HepG2 (cell line): Measurements from ENCODE around the gene TOM1L2. TPM values are rescaled to one million over a fixed set of nuclear protein-coding genes. Genes with fewer than 3 reads are reported as not detected.

Experiments
- AGO2 ChIP-seq: fragments of 200-400 bp; formaldehyde crosslinking; optimal IDR thresholded peaks from 2 replicates; pipeline ENCODE3; 2017; ENCODE audit warnings: mild to moderate bottlenecking, low read depth, low read length, moderate library complexity
- GATA4 ChIP-seq: sonication (generic); IDR thresholded peaks from 2 replicates; pipeline ENCODE4 v1.6.1; 2016; ENCODE audit warnings: antibody characterized with exemption, low read depth, borderline replicate concordance
- HCFC1 ChIP-seq: fragments of 150-350 bp; IDR thresholded peaks from 2 replicates; pipeline ENCODE4 v1.6.1; 2014; ENCODE audit warnings: low read depth, low read length
- KLF11 ChIP-seq: IDR thresholded peaks from 2 replicates; pipeline ENCODE4 v1.6.1; 2016; ENCODE audit warnings: missing compliant biosample characterization
- KLF9 ChIP-seq: IDR thresholded peaks from 2 replicates; pipeline ENCODE4 v1.6.1; 2016; ENCODE audit warnings: low read depth
- PAX8 ChIP-seq: sonication (generic); formaldehyde crosslinking; IDR thresholded peaks from 2 replicates; pipeline ENCODE4 v1.8.0; 2022; ENCODE audit warnings: mild to moderate bottlenecking, missing genetic modification reagents, borderline replicate concordance
- SMARCC2 ChIP-seq: fragments of 450-650 bp; IDR thresholded peaks from 2 replicates; pipeline ENCODE4 v1.6.1; 2017; ENCODE audit warnings: antibody characterized with exemption, mild to moderate bottlenecking
- SNAI1 ChIP-seq: sonication (generic); formaldehyde crosslinking; IDR thresholded peaks from 2 replicates; pipeline ENCODE4 v1.5.0; 2020; ENCODE audit warnings: mild to moderate bottlenecking, missing genetic modification reagents, borderline replicate concordance
- ZNF383 ChIP-seq: sonication (generic); formaldehyde crosslinking; IDR thresholded peaks from 2 replicates; pipeline ENCODE4 v1.4.0; 2020; ENCODE audit warnings: missing genetic modification reagents, mild to moderate bottlenecking, borderline replicate concordance
- polyA plus RNA-seq, 8 experiments: library from polyadenylated mRNA; depleted of rRNA in 3 of 8; stranded (reverse) in 7 of 8; unstranded in 1 of 8; fragments of >200 nt; fragmentation: Illumina TruSeq in 4 of 8; extraction: Trizol in 4 of 8; gene quantifications; 2 replicates each; pipeline versions ENCODE4 v1.2.1 to v1.2.3, GENCODE V29; 2011 to 2016; ENCODE audit warnings: low read depth in 4 of 8, missing spikeins in 1 of 8, mixed read lengths in 1 of 8; ENCODE audit not compliant: insufficient read depth in 1 of 8
- total RNA-seq, 5 experiments: library from RNA; depleted of rRNA; stranded (reverse); fragments of >200 nt; fragmentation: Illumina TruSeq; extraction: Trizol; gene quantifications; 2 replicates each; pipeline ENCODE4 v1.2.3, GENCODE V29; 2016; ENCODE audit warnings: low read depth in 1 of 5
- TF ChIP-seq, protein P1 (sequence below): sonication (generic); formaldehyde crosslinking; IDR thresholded peaks from 2 replicates; pipeline ENCODE4 v1.8.1; 2023; ENCODE audit warnings: mild to moderate bottlenecking, missing genetic modification reagents
- TF ChIP-seq, protein P2 (sequence below): sonication (generic); formaldehyde crosslinking; conservative IDR thresholded peaks from 2 replicates; pipeline ENCODE4 v1.8.0; 2022; ENCODE audit warnings: mild to moderate bottlenecking, moderate library complexity, missing genetic modification reagents
- TF ChIP-seq, protein P3 (sequence below): IDR thresholded peaks from 2 replicates; pipeline ENCODE4 v1.6.1; 2016; ENCODE audit warnings: missing compliant biosample characterization, missing genetic modification reagents, borderline replicate concordance
- TF ChIP-seq, protein P4 (sequence below): sonication (generic); formaldehyde crosslinking; IDR thresholded peaks from 2 replicates; pipeline ENCODE4 v1.4.0; 2020; ENCODE audit warnings: missing genetic modification reagents, borderline replicate concordance
- TF ChIP-seq, protein P5 (sequence below): sonication (generic); formaldehyde crosslinking; IDR thresholded peaks from 2 replicates; pipeline ENCODE4 v1.4.0; 2020; ENCODE audit warnings: mild to moderate bottlenecking, low read depth, missing genetic modification reagents
- TF ChIP-seq, protein P6 (sequence below): sonication (generic); formaldehyde crosslinking; conservative IDR thresholded peaks from 2 replicates; pipeline ENCODE4 v1.4.0; 2020; ENCODE audit warnings: mild to moderate bottlenecking, missing genetic modification reagents, moderate library complexity

TOM1L2 gene
- total and polyA plus RNA-seq, 2 of the 13 experiments (the other 11 are each of a cell fraction or from before 2014, with no cell fraction given) = 4.7 to 7.4 TPM

DNA sequence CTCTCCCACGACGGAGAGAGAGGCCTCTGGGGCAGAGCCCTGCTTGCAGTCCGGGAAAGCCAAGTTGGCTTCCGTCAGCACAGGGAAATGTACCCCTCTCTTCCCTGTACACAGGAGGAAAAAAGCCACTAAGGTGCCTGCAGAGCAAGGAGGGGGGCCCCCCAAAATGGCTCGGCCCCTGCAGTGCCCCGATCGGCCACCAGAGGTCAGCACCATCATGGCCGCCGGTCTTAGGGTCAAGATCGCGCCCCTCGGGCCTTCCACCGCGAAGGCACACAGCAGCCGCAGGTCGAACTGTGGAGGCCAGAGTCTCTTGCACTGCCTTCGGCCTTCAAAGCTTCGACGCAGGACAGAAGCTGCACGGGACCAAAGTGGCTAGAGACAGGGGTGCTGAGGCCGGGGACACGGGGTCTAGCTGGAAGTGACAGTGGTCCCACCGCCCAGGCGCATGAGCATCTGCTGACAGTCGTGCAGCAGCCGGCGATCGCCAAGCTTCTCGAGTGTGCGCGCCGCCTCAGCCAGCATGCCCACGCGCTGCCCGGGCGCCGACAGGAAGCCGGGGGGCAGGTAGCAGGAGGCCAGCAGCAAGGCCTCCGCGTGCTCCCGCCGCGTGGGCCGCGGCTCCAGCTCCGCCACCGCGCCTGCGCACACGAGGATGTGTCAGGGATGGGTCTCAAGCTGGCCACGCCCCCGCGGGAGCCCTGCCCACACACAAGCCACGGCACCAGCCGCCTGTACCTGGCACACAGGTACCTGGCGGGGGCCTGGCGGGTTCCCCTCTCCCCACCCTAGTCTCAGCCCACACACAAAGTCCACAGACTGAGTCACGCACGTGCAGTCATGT, 159.8 kb downstream of the TOM1L2 start (continued):
- TF ChIP-seq GATA4 (no peak), ZNF383 (CRISPR knock-in tag) (no peak), AGO2 (peak; percentile 95), SMARCC2 (no peak), KLF9 (CRISPR knock-in tag) (no peak), KLF11 (CRISPR knock-in tag) (no peak), PAX8 (CRISPR knock-in tag) (no peak), HCFC1 (no peak), SNAI1 (CRISPR knock-in tag) (no peak)
- TF ChIP-seq, protein P1, sequence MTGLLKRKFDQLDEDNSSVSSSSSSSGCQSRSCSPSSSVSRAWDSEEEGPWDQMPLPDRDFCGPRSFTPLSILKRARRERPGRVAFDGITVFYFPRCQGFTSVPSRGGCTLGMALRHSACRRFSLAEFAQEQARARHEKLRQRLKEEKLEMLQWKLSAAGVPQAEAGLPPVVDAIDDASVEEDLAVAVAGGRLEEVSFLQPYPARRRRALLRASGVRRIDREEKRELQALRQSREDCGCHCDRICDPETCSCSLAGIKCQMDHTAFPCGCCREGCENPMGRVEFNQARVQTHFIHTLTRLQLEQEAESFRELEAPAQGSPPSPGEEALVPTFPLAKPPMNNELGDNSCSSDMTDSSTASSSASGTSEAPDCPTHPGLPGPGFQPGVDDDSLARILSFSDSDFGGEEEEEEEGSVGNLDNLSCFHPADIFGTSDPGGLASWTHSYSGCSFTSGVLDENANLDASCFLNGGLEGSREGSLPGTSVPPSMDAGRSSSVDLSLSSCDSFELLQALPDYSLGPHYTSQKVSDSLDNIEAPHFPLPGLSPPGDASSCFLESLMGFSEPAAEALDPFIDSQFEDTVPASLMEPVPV = no peak
- TF ChIP-seq, protein P2, sequence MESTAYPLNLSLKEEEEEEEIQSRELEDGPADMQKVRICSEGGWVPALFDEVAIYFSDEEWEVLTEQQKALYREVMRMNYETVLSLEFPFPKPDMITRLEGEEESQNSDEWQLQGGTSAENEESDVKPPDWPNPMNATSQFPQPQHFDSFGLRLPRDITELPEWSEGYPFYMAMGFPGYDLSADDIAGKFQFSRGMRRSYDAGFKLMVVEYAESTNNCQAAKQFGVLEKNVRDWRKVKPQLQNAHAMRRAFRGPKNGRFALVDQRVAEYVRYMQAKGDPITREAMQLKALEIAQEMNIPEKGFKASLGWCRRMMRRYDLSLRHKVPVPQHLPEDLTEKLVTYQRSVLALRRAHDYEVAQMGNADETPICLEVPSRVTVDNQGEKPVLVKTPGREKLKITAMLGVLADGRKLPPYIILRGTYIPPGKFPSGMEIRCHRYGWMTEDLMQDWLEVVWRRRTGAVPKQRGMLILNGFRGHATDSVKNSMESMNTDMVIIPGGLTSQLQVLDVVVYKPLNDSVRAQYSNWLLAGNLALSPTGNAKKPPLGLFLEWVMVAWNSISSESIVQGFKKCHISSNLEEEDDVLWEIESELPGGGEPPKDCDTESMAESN (CRISPR knock-in tag) = 0 out of 2 replicates have a peak, but pooled peaks have one; percentile 27
- TF ChIP-seq, protein P3, sequence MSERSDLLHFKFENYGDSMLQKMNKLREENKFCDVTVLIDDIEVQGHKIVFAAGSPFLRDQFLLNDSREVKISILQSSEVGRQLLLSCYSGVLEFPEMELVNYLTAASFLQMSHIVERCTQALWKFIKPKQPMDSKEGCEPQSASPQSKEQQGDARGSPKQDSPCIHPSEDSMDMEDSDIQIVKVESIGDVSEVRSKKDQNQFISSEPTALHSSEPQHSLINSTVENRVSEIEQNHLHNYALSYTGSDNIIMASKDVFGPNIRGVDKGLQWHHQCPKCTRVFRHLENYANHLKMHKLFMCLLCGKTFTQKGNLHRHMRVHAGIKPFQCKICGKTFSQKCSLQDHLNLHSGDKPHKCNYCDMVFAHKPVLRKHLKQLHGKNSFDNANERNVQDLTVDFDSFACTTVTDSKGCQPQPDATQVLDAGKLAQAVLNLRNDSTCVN (CRISPR knock-in tag) = 0 out of 2 replicates have a peak, but pooled peaks have one; percentile 54
- TF ChIP-seq, protein P4, sequence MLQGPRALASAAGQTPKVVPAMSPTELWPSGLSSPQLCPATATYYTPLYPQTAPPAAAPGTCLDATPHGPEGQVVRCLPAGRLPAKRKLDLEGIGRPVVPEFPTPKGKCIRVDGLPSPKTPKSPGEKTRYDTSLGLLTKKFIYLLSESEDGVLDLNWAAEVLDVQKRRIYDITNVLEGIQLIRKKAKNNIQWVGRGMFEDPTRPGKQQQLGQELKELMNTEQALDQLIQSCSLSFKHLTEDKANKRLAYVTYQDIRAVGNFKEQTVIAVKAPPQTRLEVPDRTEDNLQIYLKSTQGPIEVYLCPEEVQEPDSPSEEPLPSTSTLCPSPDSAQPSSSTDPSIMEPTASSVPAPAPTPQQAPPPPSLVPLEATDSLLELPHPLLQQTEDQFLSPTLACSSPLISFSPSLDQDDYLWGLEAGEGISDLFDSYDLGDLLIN (CRISPR knock-in tag) = no peak
- TF ChIP-seq, protein P5, sequence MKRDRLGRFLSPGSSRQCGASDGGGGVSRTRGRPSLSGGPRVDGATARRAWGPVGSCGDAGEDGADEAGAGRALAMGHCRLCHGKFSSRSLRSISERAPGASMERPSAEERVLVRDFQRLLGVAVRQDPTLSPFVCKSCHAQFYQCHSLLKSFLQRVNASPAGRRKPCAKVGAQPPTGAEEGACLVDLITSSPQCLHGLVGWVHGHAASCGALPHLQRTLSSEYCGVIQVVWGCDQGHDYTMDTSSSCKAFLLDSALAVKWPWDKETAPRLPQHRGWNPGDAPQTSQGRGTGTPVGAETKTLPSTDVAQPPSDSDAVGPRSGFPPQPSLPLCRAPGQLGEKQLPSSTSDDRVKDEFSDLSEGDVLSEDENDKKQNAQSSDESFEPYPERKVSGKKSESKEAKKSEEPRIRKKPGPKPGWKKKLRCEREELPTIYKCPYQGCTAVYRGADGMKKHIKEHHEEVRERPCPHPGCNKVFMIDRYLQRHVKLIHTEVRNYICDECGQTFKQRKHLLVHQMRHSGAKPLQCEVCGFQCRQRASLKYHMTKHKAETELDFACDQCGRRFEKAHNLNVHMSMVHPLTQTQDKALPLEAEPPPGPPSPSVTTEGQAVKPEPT (CRISPR knock-in tag) = no peak
- TF ChIP-seq, protein P6, sequence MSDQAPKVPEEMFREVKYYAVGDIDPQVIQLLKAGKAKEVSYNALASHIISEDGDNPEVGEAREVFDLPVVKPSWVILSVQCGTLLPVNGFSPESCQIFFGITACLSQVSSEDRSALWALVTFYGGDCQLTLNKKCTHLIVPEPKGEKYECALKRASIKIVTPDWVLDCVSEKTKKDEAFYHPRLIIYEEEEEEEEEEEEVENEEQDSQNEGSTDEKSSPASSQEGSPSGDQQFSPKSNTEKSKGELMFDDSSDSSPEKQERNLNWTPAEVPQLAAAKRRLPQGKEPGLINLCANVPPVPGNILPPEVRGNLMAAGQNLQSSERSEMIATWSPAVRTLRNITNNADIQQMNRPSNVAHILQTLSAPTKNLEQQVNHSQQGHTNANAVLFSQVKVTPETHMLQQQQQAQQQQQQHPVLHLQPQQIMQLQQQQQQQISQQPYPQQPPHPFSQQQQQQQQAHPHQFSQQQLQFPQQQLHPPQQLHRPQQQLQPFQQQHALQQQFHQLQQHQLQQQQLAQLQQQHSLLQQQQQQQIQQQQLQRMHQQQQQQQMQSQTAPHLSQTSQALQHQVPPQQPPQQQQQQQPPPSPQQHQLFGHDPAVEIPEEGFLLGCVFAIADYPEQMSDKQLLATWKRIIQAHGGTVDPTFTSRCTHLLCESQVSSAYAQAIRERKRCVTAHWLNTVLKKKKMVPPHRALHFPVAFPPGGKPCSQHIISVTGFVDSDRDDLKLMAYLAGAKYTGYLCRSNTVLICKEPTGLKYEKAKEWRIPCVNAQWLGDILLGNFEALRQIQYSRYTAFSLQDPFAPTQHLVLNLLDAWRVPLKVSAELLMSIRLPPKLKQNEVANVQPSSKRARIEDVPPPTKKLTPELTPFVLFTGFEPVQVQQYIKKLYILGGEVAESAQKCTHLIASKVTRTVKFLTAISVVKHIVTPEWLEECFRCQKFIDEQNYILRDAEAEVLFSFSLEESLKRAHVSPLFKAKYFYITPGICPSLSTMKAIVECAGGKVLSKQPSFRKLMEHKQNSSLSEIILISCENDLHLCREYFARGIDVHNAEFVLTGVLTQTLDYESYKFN = no peak; the same call in 1 of the 2 replicates
